Adrenal gland (tissue), 5 donors: ENCODE data around the gene RTL10.

Experiments used
- CTCF ChIP-seq, 6 experiments: fragments of 450-650 bp in 4 of 6; fragments of 200-600 bp in 2 of 6; sonication (generic) in 1 of 6; IDR thresholded peaks; 1 replicate in 5 of 6; 2 replicates in 1 of 6; pipeline versions ENCODE4 v1.5.1 to v1.8.0; 2016 to 2021; ENCODE audit warnings: antibody characterized with exemption in 6 of 6, mild to moderate bottlenecking in 2 of 6, moderate library complexity in 1 of 6
- POLR2A ChIP-seq, 2 donors: fragments of 450-650 bp; IDR thresholded peaks; one replicate each; pipeline ENCODE4 v1.6.1; 2017; ENCODE audit warnings: antibody characterized with exemption in 2 of 2, mild to moderate bottlenecking in 2 of 2, moderate library complexity in 1 of 2
- donor health status: DM: no; HTN: no; CAD: no.

- TF ChIP-seq CTCF (IDR thresholded peaks at IDR 0.05) (no peak), POLR2A (IDR thresholded peaks at IDR 0.05) (no peak)
Measured at GRCh38 chr22:19844377-19845053, 10.2 kb downstream of the RTL10 start.
